ENCODE data around the gene CREB3L1.

GRCh38 chr11:46237248-46238077 is 40.0 kb upstream of the CREB3L1 start:
- TF ChIP-seq CTCF (IDR thresholded peaks at IDR 0.05; ENCODE audit: insufficient read depth, low read length, poor library complexity, severe bottlenecking) (no peak), EZH2phosphoT487 (conservative IDR thresholded peaks at IDR 0.05; ENCODE audit: low read length) (no peak)
